ENCODE data around the gene SLIT1.

DNA sequence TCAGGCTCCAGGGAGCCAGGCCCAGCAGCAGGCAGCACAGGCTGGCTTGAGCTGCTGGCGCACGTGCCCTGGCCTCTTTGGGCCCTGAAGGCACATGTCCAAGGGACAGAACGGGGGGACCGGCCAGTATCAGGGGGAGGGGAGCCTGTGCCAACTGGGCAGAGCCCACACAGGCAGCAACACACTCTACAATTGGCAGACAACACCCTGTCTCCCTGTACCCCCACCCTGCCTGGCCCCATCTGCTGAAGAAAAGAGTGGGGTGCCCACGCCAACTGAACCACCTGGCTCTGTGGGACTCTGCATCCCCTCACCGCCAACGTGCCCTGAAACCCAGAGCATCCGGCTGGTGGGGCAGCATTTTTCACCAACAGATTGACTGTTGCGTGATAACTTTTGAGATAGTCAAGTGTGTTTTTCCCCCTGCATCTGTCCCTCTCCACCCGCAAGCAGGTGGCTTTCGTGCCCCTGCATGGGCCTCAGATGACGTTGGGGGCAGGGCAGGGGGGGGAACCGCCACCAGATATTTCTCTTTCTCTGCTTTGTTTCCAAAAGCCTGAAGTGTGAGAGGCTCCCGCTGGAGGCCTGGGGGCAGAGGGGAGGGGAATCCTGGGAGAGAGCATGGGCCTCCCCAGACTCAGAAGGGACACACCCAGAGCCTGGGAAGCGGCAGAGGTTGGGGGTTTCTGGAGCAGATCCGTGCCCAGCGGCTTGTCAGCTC is 21.8 kb downstream of the SLIT1 start:
- TF ChIP-seq, protein P1, sequence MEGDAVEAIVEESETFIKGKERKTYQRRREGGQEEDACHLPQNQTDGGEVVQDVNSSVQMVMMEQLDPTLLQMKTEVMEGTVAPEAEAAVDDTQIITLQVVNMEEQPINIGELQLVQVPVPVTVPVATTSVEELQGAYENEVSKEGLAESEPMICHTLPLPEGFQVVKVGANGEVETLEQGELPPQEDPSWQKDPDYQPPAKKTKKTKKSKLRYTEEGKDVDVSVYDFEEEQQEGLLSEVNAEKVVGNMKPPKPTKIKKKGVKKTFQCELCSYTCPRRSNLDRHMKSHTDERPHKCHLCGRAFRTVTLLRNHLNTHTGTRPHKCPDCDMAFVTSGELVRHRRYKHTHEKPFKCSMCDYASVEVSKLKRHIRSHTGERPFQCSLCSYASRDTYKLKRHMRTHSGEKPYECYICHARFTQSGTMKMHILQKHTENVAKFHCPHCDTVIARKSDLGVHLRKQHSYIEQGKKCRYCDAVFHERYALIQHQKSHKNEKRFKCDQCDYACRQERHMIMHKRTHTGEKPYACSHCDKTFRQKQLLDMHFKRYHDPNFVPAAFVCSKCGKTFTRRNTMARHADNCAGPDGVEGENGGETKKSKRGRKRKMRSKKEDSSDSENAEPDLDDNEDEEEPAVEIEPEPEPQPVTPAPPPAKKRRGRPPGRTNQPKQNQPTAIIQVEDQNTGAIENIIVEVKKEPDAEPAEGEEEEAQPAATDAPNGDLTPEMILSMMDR (IDR thresholded peaks at IDR 0.05 in 4 of 5, conservative IDR thresholded peaks at IDR 0.05 in 1 of 5): no peak
- TF ChIP-seq POLR2A (IDR thresholded peaks at IDR 0.05): no peak
